ENCODE data around the gene ARHGAP1.

ARHGAP1 gene

GRCh38 chr11:46663277-46663940 is 37.0 kb downstream of the ARHGAP1 start:
- Histone ChIP-seq H3K4me1 (peaks cover 0 to 37% (median 9%) of the 10 kb centered on the region in 4 donors), H3K27ac (peak overlapping the region; percentile 37 to 64), H3K9me3 (no peaks in the 10 kb centered on the region), H3K27me3 (no peaks in the 10 kb centered on the region), H3K4me3 (no peak overlapping the region), H3K36me3 (peaks cover 67 to 99% (median 82%) of the 10 kb centered on the region in 3 donors)
- DNase-seq = peak in 1 of 2 donors; percentile 10
- intact Hi-C loops (cut with DNase I; ENCODE audit: low total_unique reads) = no loop called here
- TF ChIP-seq CTCF (IDR thresholded peaks at IDR 0.05) = no peak

- intact Hi-C loops (cut with DNase I; ENCODE audit: low total_unique reads) = no loop called here
- no peak overlapping the region for H3K4me3 ChIP-seq
- peaks cover 73 to 99% (median 82%) of the 10 kb centered on the region in 3 donors for H3K36me3 ChIP-seq
- no peak for DNase-seq
- H3K4me1 ChIP-seq = peaks cover 0 to 33% (median 8%) of the 10 kb centered on the region in 4 donors
- H3K27ac ChIP-seq = no peak overlapping the region
- H3K27me3 ChIP-seq = no peaks in the 10 kb centered on the region
- TF ChIP-seq CTCF (IDR thresholded peaks at IDR 0.05) = no peak
- H3K9me3 ChIP-seq = no peaks in the 10 kb centered on the region
Measured at GRCh38 chr11:46662366-46662765, 38.1 kb downstream of the ARHGAP1 start.

GRCh38 chr11:46661836-46662235 is 38.6 kb downstream of the ARHGAP1 start:
- intact Hi-C loops (cut with DNase I; ENCODE audit: low total_unique reads) = no loop called here
- DNase-seq = no peak
- Histone ChIP-seq H3K27me3 (no peaks in the 10 kb centered on the region), H3K4me1 (peaks cover 0 to 28% (median 4%) of the 10 kb centered on the region in 4 donors), H3K9me3 (no peaks in the 10 kb centered on the region), H3K27ac (no peak overlapping the region), H3K4me3 (no peak overlapping the region), H3K36me3 (peaks cover 78 to 99% (median 84%) of the 10 kb centered on the region in 3 donors)
- TF ChIP-seq CTCF (IDR thresholded peaks at IDR 0.05) = no peak

GRCh38 chr11:46659908-46660307 is 40.5 kb downstream of the ARHGAP1 start:
- DNase-seq = peak; percentile 73 to 74
- Histone ChIP-seq H3K27me3 (no peaks in the 10 kb centered on the region), H3K4me3 (no peak overlapping the region), H3K36me3 (peaks cover 85 to 100% (median 87%) of the 10 kb centered on the region in 3 donors), H3K4me1 (peaks cover 0 to 17% (median 0%) of the 10 kb centered on the region in 4 donors), H3K27ac (peak overlapping the region in 1 of 2 donors; percentile 16), H3K9me3 (no peaks in the 10 kb centered on the region)
- intact Hi-C loops (cut with DNase I; ENCODE audit: low total_unique reads) = no loop called here
- TF ChIP-seq CTCF (IDR thresholded peaks at IDR 0.05) = no peak

- intact Hi-C loops (cut with DNase I; ENCODE audit: low total_unique reads) = no loop called here
- DNase-seq = peak; percentile 81 to 82
- no peaks in the 10 kb centered on the region for H3K9me3 ChIP-seq
- TF ChIP-seq CTCF (IDR thresholded peaks at IDR 0.05) = no peak
- H3K36me3 ChIP-seq = peaks cover 84 to 99% (median 84%) of the 10 kb centered on the region in 3 donors
- peak overlapping the region in 1 of 2 donors; percentile 28 for H3K27ac ChIP-seq
- no peaks in the 10 kb centered on the region for H3K27me3 ChIP-seq
- no peak overlapping the region for H3K4me3 ChIP-seq
- peaks cover 0 to 11% (median 0%) of the 10 kb centered on the region in 4 donors for H3K4me1 ChIP-seq
Measured at GRCh38 chr11:46658259-46658658, 42.2 kb downstream of the ARHGAP1 start.

All from tibial artery (tissue), 4 donors.